ENCODE results near the gene SPOCK1.

The SPOCK1 gene

GRCh38 chr5:137328463-137328862 lies 170.7 kb downstream of the SPOCK1 start:
- no peak for TF ChIP-seq SIN3A (IDR thresholded peaks at IDR 0.05; ENCODE audit: borderline replicate concordance, insufficient read depth, low read length)

- no peak for TF ChIP-seq FOXP2 (optimal IDR thresholded peaks at IDR 0.05; ENCODE audit: borderline replicate concordance, extremely low read depth, extremely low read length, insufficient read depth)
- TF ChIP-seq SIN3A (IDR thresholded peaks at IDR 0.05; ENCODE audit: borderline replicate concordance, insufficient read depth, low read length), result no peak
- TF ChIP-seq POLR2AphosphoS5 (IDR thresholded peaks at IDR 0.05; ENCODE audit: low read depth, low read length), result no peak
- no peak for TF ChIP-seq REST (IDR thresholded peaks at IDR 0.05; ENCODE audit: insufficient read depth in 1 of 2, low read depth in 2 of 2, low read length in 2 of 2)
- TF ChIP-seq TAF1 (IDR thresholded peaks at IDR 0.05; ENCODE audit: borderline replicate concordance, insufficient read depth, low read length), result no peak
These were observed 173.4 kb downstream of the SPOCK1 start for GRCh38 chr5:137325721-137326120.

GRCh38 chr5:137320056-137321045 lies 178.8 kb downstream of the SPOCK1 start:
- no peak for TF ChIP-seq SIN3A (IDR thresholded peaks at IDR 0.05; ENCODE audit: borderline replicate concordance, insufficient read depth, low read length)
- TF ChIP-seq FOXP2 (optimal IDR thresholded peaks at IDR 0.05; ENCODE audit: borderline replicate concordance, extremely low read depth, extremely low read length, insufficient read depth), result no peak
- TF ChIP-seq REST (IDR thresholded peaks at IDR 0.05; ENCODE audit: insufficient read depth in 1 of 2, low read depth in 2 of 2, low read length in 2 of 2), result no peak
- TF ChIP-seq POLR2AphosphoS5 (IDR thresholded peaks at IDR 0.05; ENCODE audit: low read depth, low read length), result no peak
- no peak for TF ChIP-seq TAF1 (IDR thresholded peaks at IDR 0.05; ENCODE audit: borderline replicate concordance, insufficient read depth, low read length)

- no peak for TF ChIP-seq SIN3A (IDR thresholded peaks at IDR 0.05; ENCODE audit: borderline replicate concordance, insufficient read depth, low read length)
- no peak for TF ChIP-seq POLR2AphosphoS5 (IDR thresholded peaks at IDR 0.05; ENCODE audit: low read depth, low read length)
- no peak for TF ChIP-seq TAF1 (IDR thresholded peaks at IDR 0.05; ENCODE audit: borderline replicate concordance, insufficient read depth, low read length)
These were observed 181.1 kb downstream of the SPOCK1 start for GRCh38 chr5:137318027-137318426.

GRCh38 chr5:137316346-137316736 lies 182.8 kb downstream of the SPOCK1 start:
- TF ChIP-seq FOXP2 (optimal IDR thresholded peaks at IDR 0.05; ENCODE audit: borderline replicate concordance, extremely low read depth, extremely low read length, insufficient read depth) (no peak), REST (IDR thresholded peaks at IDR 0.05; ENCODE audit: insufficient read depth in 1 of 2, low read depth in 2 of 2, low read length in 2 of 2) (no peak), SIN3A (IDR thresholded peaks at IDR 0.05; ENCODE audit: borderline replicate concordance, insufficient read depth, low read length) (no peak), POLR2AphosphoS5 (IDR thresholded peaks at IDR 0.05; ENCODE audit: low read depth, low read length) (no peak), TAF1 (IDR thresholded peaks at IDR 0.05; ENCODE audit: borderline replicate concordance, insufficient read depth, low read length) (no peak)
